SK-N-SH (cell line): Measurements from ENCODE around the gene CAPN11. TPM values are rescaled to one million over a fixed set of nuclear protein-coding genes. Genes with fewer than 3 reads are reported as not detected.
"Not testable (repeated sequence)": the region's sequence is repeated elsewhere in the genome, so short reads cannot be mapped to it uniquely, and the experiment has no call there.

Experiments used
- CTCF ChIA-PET: fragments of 300-600, 350-600 bp; formaldehyde crosslinking; extraction: SDS; loops from one replicate; lab custom pipeline; 2021; lab: Yijun Ruan, JAX
- POLR2A ChIA-PET: fragments of 350-600 bp; sonication (Branson Sonifier 250); formaldehyde crosslinking; extraction: SDS; loops from one replicate; lab custom pipeline; 2020; ENCODE audit warnings: antibody characterized with exemption, inconsistent platforms; lab: Yijun Ruan, JAX
- DNase-seq: peaks from one replicate; pipeline ENCODE4 v3.0.0; 2012
- H2AFZ ChIP-seq: fragments of 200-600 bp; sonication (generic); 2 replicates; pipeline ENCODE4 v1.8.1; 2016; ENCODE audit warnings: antibody characterized with exemption, mild to moderate bottlenecking, low read depth
- H3F3A ChIP-seq: fragments of 200-600 bp; sonication (generic); replicated peaks from 2 replicates; pipeline ENCODE3; 2016; ENCODE audit warnings: antibody characterized with exemption, mild to moderate bottlenecking; ENCODE audit not compliant: insufficient read depth
- H3K27ac ChIP-seq, 2 experiments: fragments of 200-500 bp in 1 of 2; fragments of 200-600 bp in 1 of 2; sonication (Bioruptor generic) in 1 of 2; sonication (generic), shearing (Covaris generic) in 1 of 2; 2 replicates each; pipeline versions ENCODE4 v1.5.1 to v1.6.1; 2014 to 2016; ENCODE audit warnings: low read depth in 2 of 2, inconsistent platforms in 1 of 2, low read length in 1 of 2, mild to moderate bottlenecking in 1 of 2, mixed read lengths in 1 of 2
- H3K27me3 ChIP-seq: fragments of 200-600 bp; sonication (generic), shearing (Covaris generic); 2 replicates; pipeline ENCODE4 v1.6.1; 2016; ENCODE audit warnings: mixed run types; ENCODE audit not compliant: insufficient read depth
- H3K36me3 ChIP-seq, 2 experiments: fragments of 200-500 bp in 1 of 2; fragments of 200-600 bp in 1 of 2; sonication (Bioruptor generic) in 1 of 2; sonication (generic) in 1 of 2; replicated peaks in 1 of 2; 2 replicates each; pipeline versions ENCODE3 to v1.5.1; 2014 to 2016; ENCODE audit warnings: low read length in 1 of 2, mild to moderate bottlenecking in 1 of 2; ENCODE audit not compliant: insufficient read depth in 2 of 2, control insufficient read depth in 1 of 2
- H3K4me1 ChIP-seq, 2 experiments: fragments of 200-500 bp in 1 of 2; fragments of 200-600 bp in 1 of 2; sonication (Bioruptor generic) in 1 of 2; sonication (generic), shearing (Covaris generic) in 1 of 2; 2 replicates each; pipeline versions ENCODE4 v1.5.1 to v1.6.1; 2014 to 2016; ENCODE audit warnings: low read depth in 1 of 2, low read length in 1 of 2, mixed run types in 1 of 2; ENCODE audit not compliant: insufficient read depth in 2 of 2, control insufficient read depth in 1 of 2
- H3K4me2 ChIP-seq: fragments of 200-600 bp; sonication (generic), shearing (Covaris generic); 2 replicates; pipeline ENCODE4 v1.6.1; 2017; ENCODE audit warnings: mixed run types
- H3K4me3 ChIP-seq, 2 experiments: fragments of 200-500 bp in 1 of 2; fragments of 200-600 bp in 1 of 2; sonication (Bioruptor generic) in 1 of 2; sonication (generic), shearing (Covaris generic) in 1 of 2; 2 replicates each; pipeline versions ENCODE4 v1.5.1 to v1.8.1; 2014 to 2016; ENCODE audit warnings: low read depth in 2 of 2, inconsistent platforms in 1 of 2, low read length in 1 of 2, mild to moderate bottlenecking in 1 of 2, mixed read lengths in 1 of 2, moderate library complexity in 1 of 2
- H3K79me2 ChIP-seq: fragments of 200-600 bp; sonication (generic); 2 replicates; pipeline ENCODE4 v1.8.1; 2017; ENCODE audit warnings: mild to moderate bottlenecking; ENCODE audit not compliant: insufficient read depth
- H3K9ac ChIP-seq: fragments of 200-600 bp; sonication (generic); 2 replicates; pipeline ENCODE4 v1.6.1; 2017; ENCODE audit warnings: mixed run types
- H3K9me2 ChIP-seq: fragments of 200-600 bp; sonication (generic); 2 replicates; pipeline ENCODE4 v1.6.1; 2017; ENCODE audit warnings: mixed run types
- H3K9me3 ChIP-seq: fragments of 200-600 bp; sonication (generic); 2 replicates; pipeline ENCODE4 v1.6.1; 2017; ENCODE audit warnings: mixed run types, mild to moderate bottlenecking, moderate library complexity
- H4K20me1 ChIP-seq: fragments of 200-600 bp; sonication (generic); 2 replicates; pipeline ENCODE4 v1.6.1; 2017; ENCODE audit warnings: mild to moderate bottlenecking, mixed run types; ENCODE audit not compliant: insufficient read depth
- EP300 ChIP-seq, 2 experiments: IDR thresholded peaks; 2 replicates each; pipeline versions ENCODE4 v1.4.0 to v1.6.1; 2012; ENCODE audit warnings: borderline replicate concordance in 1 of 2, low read depth in 1 of 2, low read length in 1 of 2
- FOXM1 ChIP-seq: IDR thresholded peaks from 2 replicates; pipeline ENCODE4 v1.4.0; 2012; ENCODE audit warnings: low read depth, mild to moderate bottlenecking
- GATA2 ChIP-seq: sonication (generic); formaldehyde crosslinking; IDR thresholded peaks from 2 replicates; pipeline ENCODE4 v1.5.0; 2020; ENCODE audit warnings: mild to moderate bottlenecking, missing genetic modification reagents
- MEF2A ChIP-seq: IDR thresholded peaks from 2 replicates; pipeline ENCODE4 v1.4.0; 2012; ENCODE audit warnings: low read depth, borderline replicate concordance
- NRF1 ChIP-seq: IDR thresholded peaks from 2 replicates; pipeline ENCODE4 v1.6.1; 2012; ENCODE audit warnings: low read depth, mild to moderate bottlenecking, low read length
- RAD21 ChIP-seq: IDR thresholded peaks from 2 replicates; pipeline ENCODE4 v1.6.1; 2012; ENCODE audit warnings: mild to moderate bottlenecking, low read length
- SIN3A ChIP-seq: IDR thresholded peaks from 2 replicates; pipeline ENCODE4 v1.6.1; 2012; ENCODE audit warnings: low read depth, mild to moderate bottlenecking, low read length, moderate library complexity, borderline replicate concordance
- TAF1 ChIP-seq: IDR thresholded peaks from 2 replicates; pipeline ENCODE4 v1.6.1; 2012; ENCODE audit warnings: low read depth, mild to moderate bottlenecking, low read length, moderate library complexity, borderline replicate concordance
- TEAD4 ChIP-seq: IDR thresholded peaks from 2 replicates; pipeline ENCODE4 v1.4.0; 2012; ENCODE audit warnings: mild to moderate bottlenecking, borderline replicate concordance; ENCODE audit not compliant: insufficient read depth
- USF2 ChIP-seq: fragments of 150-350 bp; IDR thresholded peaks from 2 replicates; pipeline ENCODE4 v1.6.1; 2017; ENCODE audit warnings: antibody characterized with exemption, low read length, low read depth, borderline replicate concordance
- YY1 ChIP-seq: IDR thresholded peaks from 2 replicates; pipeline ENCODE4 v1.4.0; 2012; ENCODE audit warnings: low read depth, mild to moderate bottlenecking
- WGBS: methylation state at CpG from one replicate; pipeline ENCODE4 v1.1.6; 2017; ENCODE audit warnings: low lambda C conversion rate; 5-methylcytosine and 5-hydroxymethylcytosine counted together
- polyA plus RNA-seq, 3 experiments: library from polyadenylated mRNA; depleted of rRNA; stranded (reverse); fragments of >200 nt; gene quantifications; 2 replicates each; pipeline ENCODE4 v1.2.3, GENCODE V29; 2012

Gene CAPN11
- polyA plus RNA-seq, 1 of the 3 experiments (the other 2 are of a cell fraction): not detected

GRCh38 chr6:44194326-44194725 lies 35.7 kb downstream of the CAPN11 start (continued):
- TF ChIP-seq USF2: no peak
- no peak for TF ChIP-seq FOXM1

GRCh38 chr6:44196351-44196750 lies 37.7 kb downstream of the CAPN11 start:
- H3K9ac ChIP-seq, H3K4me3 ChIP-seq, H3K27me3 ChIP-seq, H2AFZ ChIP-seq, H3K4me1 ChIP-seq, H3K27ac ChIP-seq, H3K36me3 ChIP-seq, H3K4me2 ChIP-seq, H3K9me2 ChIP-seq, H3K9me3 ChIP-seq, H4K20me1 ChIP-seq, DNase-seq, POLR2A ChIA-PET, H3K79me2 ChIP-seq, H3F3A ChIP-seq: not testable (repeated sequence)
- CTCF ChIA-PET: interaction anchor here (0.9 kb wide), 1 partner anchor 38 kb away, joined by 4 read pairs; no protein-coding TSS in a partner anchor
- 82% methylated on average over 10 of the region's 11 CpGs for WGBS

- DNase-seq: no peak
- H3K36me3 ChIP-seq: no peaks in the 10 kb centered on the region
- no peaks in the 10 kb centered on the region for H3K9me2 ChIP-seq
- H4K20me1 ChIP-seq: no peaks in the 10 kb centered on the region
- H3K9ac ChIP-seq: no peak overlapping the region
- TF ChIP-seq TAF1 (no peak), TEAD4 (no peak), YY1 (no peak), NRF1 (no peak), FOXM1 (no peak), GATA2 (CRISPR knock-in tag) (no peak), MEF2A (no peak), EP300 (IDR thresholded peaks at IDR 0.05; ENCODE audit: borderline replicate concordance in 1 of 2, low read depth in 1 of 2, low read length in 1 of 2) (no peak), USF2 (no peak), RAD21 (no peak), SIN3A (no peak)
- TF ChIP-seq, all 33 proteins: peak for 0
- no peaks in the 10 kb centered on the region for H3F3A ChIP-seq
- H2AFZ ChIP-seq: no peak overlapping the region
- no peak overlapping the region for H3K4me2 ChIP-seq
- ChIA-PET CTCF (interaction anchor here (0.6 to 4.7 kb wide), 3 partner anchors 26 to 1516 kb away, joined by 3 to 25 read pairs (median 14); no protein-coding TSS in a partner anchor), POLR2A (no interaction called here)
- no peak overlapping the region for H3K4me3 ChIP-seq
- H3K79me2 ChIP-seq: no peaks in the 10 kb centered on the region
- H3K4me1 ChIP-seq: peaks cover 0 to 2% of the 10 kb centered on the region in 2 experiments; a peak in 1 of 4 replicates
- no peaks in the 10 kb centered on the region; the same call in 1 of the 2 replicates for H3K27me3 ChIP-seq
- no peak overlapping the region for H3K27ac ChIP-seq
- no peaks in the 10 kb centered on the region for H3K9me3 ChIP-seq
- WGBS: 87% methylated on average over 3 of the region's 3 CpGs
Measured at GRCh38 chr6:44198684-44199083, 40.1 kb downstream of the CAPN11 start.
